HG03196 (cell line): ENCODE results near the gene PPP1R36.
A peak's percentile ranks its signal among the peaks of the same experiment; 100 is the strongest.
"Not testable (repeated sequence)": the region's sequence is repeated elsewhere in the genome, so short reads cannot be mapped to it uniquely, and the experiment has no call there.

Experiments used
- ATAC-seq: cut with Tn5 transposase; IDR thresholded peaks from one replicate; pipeline ENCODE4 v1.9.1; 2021; ENCODE audit not compliant: unreplicated experiment

PPP1R36 gene

DNA sequence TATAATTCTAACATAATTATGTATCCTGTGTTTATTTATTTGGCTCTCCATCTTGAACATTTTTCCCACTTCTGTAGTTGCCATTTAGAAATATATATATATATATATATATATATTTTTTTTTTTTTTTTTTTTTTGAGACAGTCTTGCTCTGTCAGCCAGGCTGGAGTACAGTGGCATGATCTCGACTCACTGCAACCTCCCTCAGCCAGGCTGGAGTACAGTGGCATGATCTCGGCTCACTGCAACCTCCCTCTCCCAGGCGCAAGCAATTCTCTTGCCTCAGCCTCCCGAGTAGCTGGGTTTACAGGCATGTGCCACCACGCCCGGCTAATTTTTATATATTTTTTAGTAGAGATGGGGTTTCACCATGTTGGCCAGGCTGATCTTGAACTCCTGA, 32.1 kb upstream of the PPP1R36 start:
- not testable (repeated sequence) for ATAC-seq

DNA sequence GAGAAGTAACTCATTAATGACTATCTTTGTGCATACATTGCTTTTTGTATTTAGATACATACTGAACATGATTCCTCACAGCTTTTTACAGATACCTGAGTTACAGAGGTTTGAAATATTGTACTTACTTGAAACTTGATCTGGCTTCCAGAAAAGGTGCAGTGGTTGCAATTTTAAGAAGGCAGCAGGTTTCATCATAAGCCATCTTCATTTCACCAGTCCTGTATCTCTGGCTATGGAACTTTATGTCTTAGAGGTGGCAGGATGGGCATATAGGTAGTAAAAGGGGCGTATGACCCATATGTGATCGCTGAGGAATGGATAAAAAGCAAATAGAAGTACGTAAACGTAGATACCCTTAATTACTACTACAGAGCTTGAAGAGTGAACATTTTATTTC, 31.5 kb upstream of the PPP1R36 start:
- ATAC-seq: no peak

DNA sequence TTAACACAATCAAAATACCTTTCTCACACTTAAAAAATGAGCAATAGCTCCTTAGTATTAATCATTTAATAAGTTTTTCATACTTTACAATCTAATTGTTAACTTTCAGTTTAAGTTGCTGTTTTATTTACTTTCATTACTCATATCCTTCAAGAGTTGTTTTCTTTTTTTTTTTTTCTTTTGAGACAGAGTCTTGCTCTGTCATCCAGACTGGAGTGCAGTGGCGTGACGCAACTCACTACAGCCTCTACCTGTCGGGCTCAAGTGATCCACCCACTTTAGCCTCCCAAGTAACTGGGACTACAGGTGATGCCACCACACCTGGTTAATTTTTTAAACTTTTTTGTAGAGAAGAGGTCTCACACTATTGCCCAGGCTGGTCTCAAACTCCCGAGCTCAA, 29.1 kb upstream of the PPP1R36 start:
- no peak for ATAC-seq

DNA sequence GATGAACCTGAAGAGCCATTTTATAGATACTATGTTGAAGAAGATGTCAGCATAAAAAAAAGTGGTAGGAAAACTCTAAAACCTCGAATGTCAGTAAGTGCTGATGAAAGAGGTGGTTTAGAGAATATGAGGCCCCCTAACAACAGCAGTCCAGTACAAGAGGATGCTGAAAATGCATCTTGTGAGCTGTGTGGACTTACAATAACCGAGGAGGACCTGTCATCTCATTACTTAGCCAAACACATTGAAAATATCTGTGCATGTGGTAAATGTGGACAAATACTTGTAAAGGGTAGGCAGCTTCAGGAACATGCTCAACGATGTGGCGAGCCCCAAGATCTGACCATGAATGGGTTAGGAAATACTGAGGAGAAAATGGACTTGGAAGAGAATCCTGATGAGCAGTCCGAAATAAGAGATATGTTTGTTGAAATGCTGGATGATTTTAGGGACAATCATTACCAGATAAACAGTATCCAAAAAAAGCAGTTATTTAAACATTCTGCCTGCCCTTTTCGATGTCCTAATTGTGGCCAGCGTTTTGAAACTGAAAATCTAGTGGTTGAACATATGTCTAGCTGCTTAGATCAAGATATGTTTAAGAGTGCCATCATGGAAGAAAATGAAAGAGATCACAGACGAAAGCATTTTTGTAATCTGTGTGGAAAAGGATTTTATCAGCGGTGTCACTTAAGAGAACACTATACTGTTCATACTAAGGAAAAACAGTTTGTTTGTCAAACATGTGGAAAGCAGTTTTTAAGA, 27.0 kb upstream of the PPP1R36 start:
- no peak for ATAC-seq

DNA sequence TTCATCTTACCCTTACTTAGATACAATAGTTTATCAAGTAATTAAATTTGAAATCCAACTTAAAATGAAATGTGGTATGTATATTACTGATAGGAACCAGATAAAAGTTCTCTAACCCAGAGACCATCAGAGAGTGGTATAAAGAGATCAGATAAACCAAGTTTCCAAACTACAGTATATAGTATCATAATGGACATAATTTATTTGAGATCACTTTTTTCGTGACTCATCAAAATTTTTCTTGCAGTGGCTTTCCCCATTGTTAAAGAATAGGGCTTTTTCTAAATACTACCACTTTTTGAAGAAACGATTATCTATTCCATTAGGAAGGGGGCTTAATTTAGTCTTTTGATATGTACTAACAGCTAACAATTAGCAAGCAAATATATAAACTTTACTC, 24.4 kb upstream of the PPP1R36 start:
- no peak for ATAC-seq

DNA sequence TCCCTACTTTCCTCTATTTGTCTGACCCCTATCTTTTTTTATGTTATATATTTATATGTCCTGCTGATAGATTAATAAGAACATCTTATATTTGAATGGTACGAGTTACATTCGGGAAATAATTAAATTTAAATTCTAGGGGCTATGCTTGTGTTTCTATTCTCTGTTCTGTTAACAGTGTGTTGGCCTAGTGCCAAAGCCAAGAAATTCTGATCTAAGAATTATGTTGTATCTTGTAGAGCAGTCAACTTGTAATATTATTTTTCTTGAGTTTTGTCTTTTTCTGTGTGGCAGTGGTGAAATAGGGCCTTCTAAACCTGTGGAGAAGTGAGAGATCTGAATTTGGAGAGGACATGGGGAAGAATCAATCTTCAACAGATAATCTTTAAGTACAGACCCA, 18.2 kb upstream of the PPP1R36 start:
- no peak for ATAC-seq

DNA sequence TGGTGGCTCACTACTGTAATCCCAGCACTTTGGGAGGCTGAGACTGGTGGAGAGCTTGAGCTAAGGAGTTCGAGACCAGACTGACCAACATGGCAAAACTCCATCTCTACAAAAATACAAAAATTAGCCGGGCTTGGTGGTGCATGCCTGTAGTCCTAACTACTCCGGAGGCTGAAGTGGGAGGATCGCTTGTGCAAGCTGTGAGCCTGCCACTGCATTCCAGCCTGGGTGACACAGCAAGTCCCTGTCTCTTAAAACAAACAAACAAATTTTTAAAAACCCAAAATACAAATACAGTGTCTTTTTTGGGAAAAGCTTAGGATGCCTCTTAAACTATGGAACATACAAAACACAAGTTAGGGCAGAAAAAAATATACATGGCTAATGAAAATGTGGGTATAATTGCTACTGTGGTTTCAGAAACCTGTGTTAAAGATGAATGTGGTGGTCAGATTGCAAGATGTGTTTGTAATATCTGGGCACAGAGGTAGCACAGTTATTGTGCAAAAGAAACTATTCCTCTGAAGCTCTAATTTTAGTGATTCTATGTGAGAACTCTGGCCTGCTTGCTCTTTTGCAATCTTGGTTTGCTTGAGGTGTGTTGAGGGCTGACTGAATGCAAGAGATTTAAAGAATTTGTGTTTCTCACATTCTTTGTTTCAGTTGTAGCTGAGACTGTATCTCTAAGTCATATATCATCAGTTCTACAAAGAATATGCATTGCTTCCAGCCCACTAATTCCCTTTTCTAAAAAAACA, 13.1 kb upstream of the PPP1R36 start:
- no peak for ATAC-seq

DNA sequence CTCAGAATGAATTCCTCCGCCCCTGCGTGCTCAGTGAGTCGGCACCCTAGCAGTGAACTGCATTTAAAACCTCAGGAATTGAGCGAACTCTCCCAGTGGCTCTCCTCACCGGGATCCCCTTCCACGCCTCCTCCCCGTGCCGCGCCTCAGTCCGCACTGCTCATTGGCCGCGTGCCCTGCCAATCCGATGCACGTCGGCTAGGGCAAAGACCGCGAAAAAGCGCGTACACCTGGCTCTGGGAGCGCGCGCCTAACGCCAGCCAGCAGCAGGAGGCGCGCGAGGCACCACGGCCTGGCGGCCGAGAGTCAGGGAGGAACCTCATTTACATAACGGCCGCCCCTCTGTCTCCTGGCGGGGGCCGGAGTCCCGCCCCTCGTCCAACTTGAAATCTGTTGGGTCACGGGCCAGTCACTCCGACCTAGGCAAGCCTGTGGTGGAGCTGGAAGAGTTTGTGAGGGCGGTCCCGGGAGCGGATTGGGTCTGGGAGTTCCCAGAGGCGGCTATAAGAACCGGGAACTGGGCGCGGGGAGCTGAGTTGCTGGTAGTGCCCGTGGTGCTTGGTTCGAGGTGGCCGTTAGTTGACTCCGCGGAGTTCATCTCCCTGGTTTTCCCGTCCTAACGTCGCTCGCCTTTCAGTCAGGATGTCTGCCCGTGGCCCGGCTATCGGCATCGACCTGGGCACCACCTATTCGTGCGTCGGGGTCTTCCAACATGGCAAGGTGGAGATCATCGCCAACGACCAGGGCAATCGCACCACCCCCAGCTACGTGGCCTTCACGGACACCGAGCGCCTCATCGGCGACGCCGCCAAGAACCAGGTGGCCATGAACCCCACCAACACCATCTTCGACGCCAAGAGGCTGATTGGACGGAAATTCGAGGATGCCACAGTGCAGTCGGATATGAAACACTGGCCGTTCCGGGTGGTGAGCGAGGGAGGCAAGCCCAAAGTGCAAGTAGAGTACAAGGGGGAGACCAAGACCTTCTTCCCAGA, 9.3 kb upstream of the PPP1R36 start, which contains the start of gene HSPA2:
Gene HSPA2 (plus strand): TSS at position 534 of the 995 bp plus-strand sequence. CDS start 109 bp downstream, at position 643.
- ATAC-seq: peak; percentile 95

DNA sequence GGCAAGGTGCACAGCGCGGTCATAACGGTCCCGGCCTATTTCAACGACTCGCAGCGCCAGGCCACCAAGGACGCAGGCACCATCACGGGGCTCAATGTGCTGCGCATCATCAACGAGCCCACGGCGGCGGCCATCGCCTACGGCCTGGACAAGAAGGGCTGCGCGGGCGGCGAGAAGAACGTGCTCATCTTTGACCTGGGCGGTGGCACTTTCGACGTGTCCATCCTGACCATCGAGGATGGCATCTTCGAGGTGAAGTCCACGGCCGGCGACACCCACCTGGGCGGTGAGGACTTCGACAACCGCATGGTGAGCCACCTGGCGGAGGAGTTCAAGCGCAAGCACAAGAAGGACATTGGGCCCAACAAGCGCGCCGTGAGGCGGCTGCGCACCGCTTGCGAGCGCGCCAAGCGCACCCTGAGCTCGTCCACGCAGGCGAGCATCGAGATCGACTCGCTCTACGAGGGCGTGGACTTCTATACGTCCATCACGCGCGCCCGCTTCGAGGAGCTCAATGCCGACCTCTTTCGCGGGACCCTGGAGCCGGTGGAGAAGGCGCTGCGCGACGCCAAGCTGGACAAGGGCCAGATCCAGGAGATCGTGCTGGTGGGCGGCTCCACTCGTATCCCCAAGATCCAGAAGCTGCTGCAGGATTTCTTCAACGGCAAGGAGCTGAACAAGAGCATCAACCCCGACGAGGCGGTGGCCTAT, 8.3 kb upstream of the PPP1R36 start:
- no peak for ATAC-seq

DNA sequence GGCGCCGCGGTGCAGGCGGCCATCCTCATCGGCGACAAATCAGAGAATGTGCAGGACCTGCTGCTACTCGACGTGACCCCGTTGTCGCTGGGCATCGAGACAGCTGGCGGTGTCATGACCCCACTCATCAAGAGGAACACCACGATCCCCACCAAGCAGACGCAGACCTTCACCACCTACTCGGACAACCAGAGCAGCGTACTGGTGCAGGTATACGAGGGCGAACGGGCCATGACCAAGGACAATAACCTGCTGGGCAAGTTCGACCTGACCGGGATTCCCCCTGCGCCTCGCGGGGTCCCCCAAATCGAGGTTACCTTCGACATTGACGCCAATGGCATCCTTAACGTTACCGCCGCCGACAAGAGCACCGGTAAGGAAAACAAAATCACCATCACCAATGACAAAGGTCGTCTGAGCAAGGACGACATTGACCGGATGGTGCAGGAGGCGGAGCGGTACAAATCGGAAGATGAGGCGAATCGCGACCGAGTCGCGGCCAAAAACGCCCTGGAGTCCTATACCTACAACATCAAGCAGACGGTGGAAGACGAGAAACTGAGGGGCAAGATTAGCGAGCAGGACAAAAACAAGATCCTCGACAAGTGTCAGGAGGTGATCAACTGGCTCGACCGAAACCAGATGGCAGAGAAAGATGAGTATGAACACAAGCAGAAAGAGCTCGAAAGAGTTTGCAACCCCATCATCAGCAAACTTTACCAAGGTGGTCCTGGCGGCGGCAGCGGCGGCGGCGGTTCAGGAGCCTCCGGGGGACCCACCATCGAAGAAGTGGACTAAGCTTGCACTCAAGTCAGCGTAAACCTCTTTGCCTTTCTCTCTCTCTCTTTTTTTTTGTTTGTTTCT, 7.6 kb upstream of the PPP1R36 start:
- ATAC-seq: no peak

DNA sequence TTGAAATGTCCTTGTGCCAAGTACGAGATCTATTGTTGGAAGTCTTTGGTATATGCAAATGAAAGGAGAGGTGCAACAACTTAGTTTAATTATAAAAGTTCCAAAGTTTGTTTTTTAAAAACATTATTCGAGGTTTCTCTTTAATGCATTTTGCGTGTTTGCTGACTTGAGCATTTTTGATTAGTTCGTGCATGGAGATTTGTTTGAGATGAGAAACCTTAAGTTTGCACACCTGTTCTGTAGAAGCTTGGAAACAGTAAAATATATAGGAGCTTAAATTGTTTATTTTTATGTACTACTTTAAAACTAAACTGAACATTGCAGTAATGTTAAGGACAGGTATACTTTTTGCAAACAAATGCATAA, 6.9 kb upstream of the PPP1R36 start:
- ATAC-seq: no peak

DNA sequence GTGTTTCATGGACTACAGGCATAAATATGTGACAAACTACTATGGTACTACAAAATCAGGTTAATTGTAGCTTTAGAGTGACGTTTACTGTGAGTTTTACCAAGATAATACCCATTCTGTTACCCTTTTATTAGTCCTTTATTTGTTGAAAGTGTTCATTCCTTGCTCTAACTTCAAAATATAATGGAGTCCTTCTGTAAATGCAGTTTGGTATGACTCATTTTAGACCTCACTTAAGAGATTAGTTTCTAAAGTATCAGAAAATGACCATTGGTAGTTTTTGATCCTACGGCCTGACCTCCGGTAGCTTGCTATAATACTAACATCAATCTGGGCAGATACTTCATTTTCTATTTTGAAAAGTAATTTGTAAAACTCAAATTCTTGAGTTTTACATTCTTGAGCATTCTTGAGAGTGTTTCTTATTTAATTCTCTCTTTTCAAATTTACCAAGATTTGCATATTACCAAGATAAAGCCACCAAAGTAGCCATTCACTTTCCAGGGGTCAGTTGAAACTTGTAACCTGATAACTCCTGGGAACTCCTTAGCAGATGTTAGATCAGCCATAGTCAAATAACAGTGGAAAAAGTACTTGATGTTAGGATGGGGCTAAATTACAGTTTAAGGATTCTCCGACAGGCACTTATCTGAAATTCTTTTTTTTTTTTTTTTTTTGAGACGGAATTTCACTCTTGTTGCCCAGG, 5.0 kb upstream of the PPP1R36 start:
- ATAC-seq: no peak

DNA sequence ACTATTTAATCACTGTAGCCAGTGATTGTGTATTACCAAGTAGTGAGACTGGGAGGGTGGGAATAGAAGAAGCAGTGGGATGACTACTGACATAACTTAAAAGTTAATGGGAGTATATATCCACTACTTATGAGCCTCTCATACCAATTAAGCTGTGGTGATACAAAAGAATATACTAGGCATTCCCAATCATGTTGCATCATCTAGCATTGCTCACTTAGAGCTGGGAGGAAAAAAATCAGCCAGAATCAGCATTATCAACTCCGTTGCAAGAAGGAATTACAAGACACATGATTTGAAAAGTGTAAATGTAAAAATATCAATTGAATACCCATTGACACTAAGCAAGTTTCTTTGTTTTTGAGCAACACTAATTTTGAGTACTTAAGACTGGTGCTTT, 745 bp upstream of the PPP1R36 start:
- no peak for ATAC-seq

DNA sequence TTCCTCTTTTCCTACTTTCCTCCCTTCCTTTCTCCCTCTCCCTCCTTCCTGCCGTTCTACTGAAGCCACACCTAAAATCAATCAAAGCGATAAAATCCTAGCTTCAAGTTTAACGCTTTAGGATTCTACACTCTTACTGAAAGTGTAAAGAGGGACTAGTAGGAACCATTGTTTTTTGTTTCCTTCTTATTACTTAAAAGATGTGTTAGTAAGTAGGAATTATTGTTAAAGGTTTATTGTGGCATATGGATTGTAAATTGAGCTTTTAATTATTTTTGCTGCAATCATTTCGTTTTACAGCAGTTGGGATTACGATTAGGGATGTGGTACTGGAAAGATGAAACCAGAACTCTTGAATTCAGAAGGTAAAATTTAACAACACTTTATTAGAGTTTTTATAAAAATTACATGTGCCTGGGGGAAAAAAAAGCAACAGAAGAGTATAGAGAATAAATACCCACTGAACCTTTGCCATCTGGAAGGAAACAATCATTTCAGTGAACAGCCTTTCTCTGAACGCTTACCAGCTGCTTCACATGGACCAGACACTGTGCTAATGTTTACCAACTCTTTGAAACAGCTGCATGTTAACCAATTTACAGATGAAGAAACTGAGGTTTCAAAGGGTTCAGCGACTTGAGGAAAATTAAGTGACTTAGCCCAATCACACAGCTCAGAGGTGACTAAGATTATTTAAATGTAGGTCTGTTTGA, 1.0 kb downstream of the PPP1R36 start:
- ATAC-seq: no peak

DNA sequence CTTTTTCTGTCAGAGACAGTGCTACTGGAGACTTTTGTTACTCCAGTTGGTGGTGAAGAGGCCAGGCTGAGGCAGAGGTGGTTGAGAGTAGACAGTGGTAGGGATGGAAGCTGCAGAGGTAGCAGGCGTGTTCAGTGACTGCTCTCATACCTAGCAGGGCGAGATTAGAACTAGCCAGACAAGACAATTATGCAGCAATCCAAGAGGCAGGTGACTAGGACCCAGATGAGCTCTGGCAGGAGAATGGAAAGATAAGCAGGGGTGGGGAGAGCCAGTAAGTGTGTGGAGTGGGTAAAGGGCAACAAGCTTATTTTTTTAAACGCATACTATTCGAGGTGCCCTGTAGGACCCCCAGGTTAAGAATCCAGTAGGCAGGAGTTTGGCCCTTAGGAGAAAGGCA, 4.8 kb downstream of the PPP1R36 start:
- no peak for ATAC-seq

DNA sequence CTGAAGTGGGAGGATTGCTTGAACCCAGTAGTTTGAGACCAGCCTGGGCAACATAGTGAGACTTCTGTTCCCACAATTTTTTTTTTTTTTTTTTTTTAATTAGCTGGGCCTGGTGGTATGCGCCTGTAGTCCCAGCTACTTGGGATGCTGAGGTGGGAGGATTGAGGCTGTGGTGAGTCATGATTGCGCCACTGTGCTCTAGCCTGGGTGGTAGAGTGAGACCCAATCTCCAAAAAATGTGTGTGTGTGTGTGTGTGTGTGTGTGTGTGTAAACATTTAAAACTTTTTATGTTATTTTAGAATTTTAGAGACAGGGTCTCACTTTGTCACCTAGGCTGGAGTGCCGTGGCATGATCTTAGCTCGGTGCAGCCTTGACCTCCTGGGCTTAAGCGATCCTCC, 6.8 kb downstream of the PPP1R36 start:
- ATAC-seq: no peak

DNA sequence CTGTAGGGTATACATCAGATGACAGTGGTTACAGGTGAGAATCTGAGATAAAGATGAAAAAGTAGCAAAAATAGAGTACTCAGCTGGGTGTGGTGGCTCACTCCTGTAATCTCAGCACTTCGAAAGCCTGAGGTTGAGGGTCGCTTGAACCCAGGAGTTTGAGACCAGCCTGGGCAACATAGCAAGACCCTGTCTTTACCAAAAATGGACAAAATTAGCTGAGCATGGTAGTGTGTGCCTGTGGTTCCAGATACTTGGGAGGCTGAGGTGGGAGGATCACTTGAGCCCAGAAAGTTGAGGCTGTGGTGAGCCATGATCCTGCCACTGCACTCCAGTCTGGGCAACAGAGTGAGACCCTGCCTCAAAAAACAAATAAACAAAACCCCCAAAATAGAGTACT, 8.5 kb downstream of the PPP1R36 start:
- ATAC-seq: not testable (repeated sequence)

DNA sequence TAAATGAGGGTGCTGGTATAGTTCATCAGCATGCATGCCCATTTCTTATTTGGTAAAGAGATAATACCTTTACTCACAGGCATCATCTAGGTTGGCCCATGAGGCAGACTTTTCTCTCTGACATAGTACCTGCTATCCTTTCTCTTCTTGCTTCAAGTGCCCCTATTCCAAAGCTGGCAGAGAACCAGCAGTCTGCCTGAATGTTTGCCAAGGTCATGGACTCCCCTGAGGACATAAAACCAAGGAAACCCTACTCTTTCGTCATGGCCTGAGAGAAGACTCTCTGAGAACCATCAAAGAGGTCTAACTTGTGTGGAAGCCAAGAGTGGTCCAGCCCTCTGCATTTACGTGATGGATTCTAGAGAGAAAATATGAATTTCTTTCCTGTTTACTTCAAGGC, 11.9 kb downstream of the PPP1R36 start:
- ATAC-seq: no peak
